ENCODE results near the gene AFDN. TPM values are rescaled to one million over a fixed set of nuclear protein-coding genes. Genes with fewer than 3 reads are reported as not detected.
A peak's percentile ranks its signal among the peaks of the same experiment; 100 is the strongest.

AFDN gene
- total RNA-seq, 1 experiment from 2014 or later: 107 TPM

DNA sequence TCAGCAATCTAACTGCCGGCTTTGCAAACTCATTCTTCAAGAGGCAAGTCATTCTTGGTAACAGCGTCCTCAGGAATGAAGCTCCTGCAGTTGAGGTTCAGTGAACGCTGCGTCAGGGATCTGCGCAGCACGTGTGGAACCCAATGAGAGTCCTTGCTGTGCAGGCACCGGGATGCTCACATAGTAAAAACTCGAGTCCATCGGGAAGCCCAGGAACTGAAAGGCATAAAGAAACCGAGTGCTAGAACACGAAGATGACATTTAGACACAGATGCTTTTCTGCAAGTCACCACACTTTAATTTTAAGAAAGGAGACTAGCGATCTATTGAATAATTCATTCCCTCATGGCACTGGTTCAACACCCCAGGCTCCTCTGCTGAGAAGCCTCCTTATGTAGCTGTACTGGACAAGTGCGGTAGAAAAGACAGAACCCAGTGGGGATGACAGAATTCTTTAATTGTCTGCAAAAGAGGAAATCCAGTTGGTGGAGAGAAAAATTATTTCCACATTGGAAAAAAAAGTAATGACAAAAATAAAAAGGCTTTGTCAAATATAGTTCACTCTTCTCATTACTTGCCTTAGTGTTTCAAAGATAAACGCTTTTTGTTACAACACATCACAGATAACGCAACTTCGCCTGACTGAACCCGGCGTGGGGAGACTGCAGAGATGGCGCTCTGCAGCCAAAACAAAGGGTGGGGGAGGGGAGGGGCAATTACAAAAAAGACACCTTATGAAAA, 1.9 kb upstream of the AFDN start:
- peak; percentile 68 for DNase-seq (ENCODE audit: low spot score)
- POLR2A ChIA-PET (ENCODE audit: low non-redundant PET): no interaction called here
- Histone ChIP-seq H3K9me3 (ENCODE audit: low read depth, low read length, poor library complexity, severe bottlenecking) (no peaks in the 10 kb centered on the region), H3K4me1 (ENCODE audit: insufficient read depth, low read length, poor library complexity, severe bottlenecking) (peaks cover 24% of the 10 kb centered on the region), H3K36me3 (ENCODE audit: insufficient read depth, low read length, poor library complexity, severe bottlenecking) (no peaks in the 10 kb centered on the region), H3K27me3 (replicated peaks; ENCODE audit: insufficient read depth, low read depth, low read length, poor library complexity) (no peaks in the 10 kb centered on the region), H3K4me3 (ENCODE audit: low read depth, low read length, poor library complexity, severe bottlenecking) (peak overlapping the region; percentile 97), H3K27ac (ENCODE audit: low read depth, low read length, poor library complexity, severe bottlenecking) (peak overlapping the region; percentile 25)
- BruUV-seq (replicated peaks): no TSS peak
- intact Hi-C loops (cut with micrococcal nuclease; ENCODE audit: unreplicated experiment): loop anchor here (5.0 kb wide), 1 partner anchor 73 kb away; no protein-coding TSS in a partner anchor
- CTCF ChIA-PET: no interaction called here
- TF ChIP-seq EZH2 (IDR thresholded peaks at IDR 0.05; ENCODE audit: borderline replicate concordance, low read depth, low read length, poor library complexity, severe bottlenecking): no peak
- TF ChIP-seq, protein P1, sequence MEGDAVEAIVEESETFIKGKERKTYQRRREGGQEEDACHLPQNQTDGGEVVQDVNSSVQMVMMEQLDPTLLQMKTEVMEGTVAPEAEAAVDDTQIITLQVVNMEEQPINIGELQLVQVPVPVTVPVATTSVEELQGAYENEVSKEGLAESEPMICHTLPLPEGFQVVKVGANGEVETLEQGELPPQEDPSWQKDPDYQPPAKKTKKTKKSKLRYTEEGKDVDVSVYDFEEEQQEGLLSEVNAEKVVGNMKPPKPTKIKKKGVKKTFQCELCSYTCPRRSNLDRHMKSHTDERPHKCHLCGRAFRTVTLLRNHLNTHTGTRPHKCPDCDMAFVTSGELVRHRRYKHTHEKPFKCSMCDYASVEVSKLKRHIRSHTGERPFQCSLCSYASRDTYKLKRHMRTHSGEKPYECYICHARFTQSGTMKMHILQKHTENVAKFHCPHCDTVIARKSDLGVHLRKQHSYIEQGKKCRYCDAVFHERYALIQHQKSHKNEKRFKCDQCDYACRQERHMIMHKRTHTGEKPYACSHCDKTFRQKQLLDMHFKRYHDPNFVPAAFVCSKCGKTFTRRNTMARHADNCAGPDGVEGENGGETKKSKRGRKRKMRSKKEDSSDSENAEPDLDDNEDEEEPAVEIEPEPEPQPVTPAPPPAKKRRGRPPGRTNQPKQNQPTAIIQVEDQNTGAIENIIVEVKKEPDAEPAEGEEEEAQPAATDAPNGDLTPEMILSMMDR (conservative IDR thresholded peaks at IDR 0.05; ENCODE audit: low read depth, low read length): no peak

DNA sequence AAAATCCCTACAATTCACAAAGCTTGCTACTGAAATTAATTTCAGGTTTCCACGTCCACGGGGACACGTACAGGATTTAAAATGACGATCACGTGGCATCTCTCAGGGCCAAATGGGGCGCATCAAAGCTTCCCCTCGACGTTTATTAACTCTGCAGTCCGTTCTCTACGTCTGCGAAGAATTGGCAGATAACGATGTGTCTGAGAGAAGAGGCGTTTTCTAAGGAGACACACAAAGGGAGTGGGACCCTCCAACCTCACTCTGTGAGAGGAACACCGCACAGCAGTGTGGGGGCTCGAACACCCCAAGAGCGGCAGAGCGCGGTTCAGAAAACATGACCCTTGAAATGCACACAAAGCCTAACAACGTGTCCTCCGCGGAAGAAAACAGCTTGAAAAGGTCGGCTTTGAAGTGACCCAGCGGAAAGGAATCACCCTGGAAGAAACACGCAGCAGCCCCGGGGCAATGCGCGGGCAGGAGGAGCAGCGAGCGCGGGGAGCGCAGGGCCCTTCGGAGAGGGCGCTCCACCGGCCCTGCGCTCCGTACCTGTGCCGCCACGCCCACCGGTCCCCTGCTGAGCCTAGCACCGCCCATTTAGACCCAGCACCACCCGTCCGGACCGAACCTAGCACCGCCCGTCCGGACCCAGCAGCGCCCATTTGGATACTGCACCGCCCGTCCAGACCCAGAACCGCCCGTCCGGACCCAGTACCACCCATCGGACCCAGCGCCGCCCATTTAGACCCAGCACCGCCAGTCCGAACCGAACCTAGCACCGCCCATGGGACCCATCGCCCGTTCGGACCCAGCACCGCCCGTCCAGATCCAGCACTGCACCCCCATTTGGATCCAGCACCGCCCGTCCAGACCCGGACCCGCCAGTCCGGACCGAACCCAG, 1.1 kb upstream of the AFDN start:
- intact Hi-C loops (cut with micrococcal nuclease; ENCODE audit: unreplicated experiment): loop anchor here (5.0 kb wide), 1 partner anchor 72 kb away; no protein-coding TSS in a partner anchor

DNA sequence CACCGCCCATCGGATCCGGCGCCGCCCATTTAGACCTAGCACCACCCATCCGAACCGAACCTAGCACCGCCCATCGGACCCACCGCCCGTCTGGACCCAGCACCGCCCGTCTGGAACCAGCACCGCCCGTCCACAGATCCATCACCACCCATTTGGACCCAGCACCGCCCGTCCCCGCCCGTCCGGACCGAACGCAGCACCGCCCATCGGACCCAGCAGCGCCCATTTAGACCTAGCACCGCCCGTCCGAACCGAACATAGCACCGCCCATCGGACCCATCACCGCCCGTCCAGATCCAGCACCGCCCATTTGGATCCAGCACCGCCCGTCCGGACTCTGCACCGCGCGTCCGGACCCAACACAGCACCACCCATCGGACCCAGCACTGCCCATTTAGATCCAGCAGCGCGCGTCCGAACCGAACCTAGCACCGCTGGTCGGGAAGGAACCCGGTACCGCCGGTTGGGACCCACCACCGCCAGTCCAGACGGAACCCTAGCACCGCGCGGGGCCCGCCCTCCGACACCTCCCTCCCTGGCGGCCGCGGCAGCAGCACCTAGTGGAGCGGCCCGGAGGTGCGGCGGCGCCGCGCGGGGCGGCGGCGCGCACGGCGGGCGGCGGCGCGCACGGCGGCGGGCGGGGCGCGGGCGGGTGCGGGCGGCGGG, 348 bp upstream of the AFDN start:
- H3K27ac ChIP-seq (ENCODE audit: low read depth, low read length, poor library complexity, severe bottlenecking): peak overlapping the region; percentile 53
- ChIA-PET CTCF (no interaction called here), POLR2A (ENCODE audit: low non-redundant PET) (no interaction called here)
- no peaks in the 10 kb centered on the region for H3K9me3 ChIP-seq (ENCODE audit: low read depth, low read length, poor library complexity, severe bottlenecking)
- intact Hi-C loops (cut with micrococcal nuclease; ENCODE audit: unreplicated experiment): loop anchor here (5.0 kb wide), 1 partner anchor 71 kb away; no protein-coding TSS in a partner anchor
- peak; percentile 80 for DNase-seq (ENCODE audit: low spot score)
- no peaks in the 10 kb centered on the region for H3K27me3 ChIP-seq (replicated peaks; ENCODE audit: insufficient read depth, low read depth, low read length, poor library complexity)
- TF ChIP-seq, protein P1 (conservative IDR thresholded peaks at IDR 0.05; ENCODE audit: low read depth, low read length): peak; percentile 43
- no peak for TF ChIP-seq EZH2 (IDR thresholded peaks at IDR 0.05; ENCODE audit: borderline replicate concordance, low read depth, low read length, poor library complexity, severe bottlenecking)
- H3K4me3 ChIP-seq (ENCODE audit: low read depth, low read length, poor library complexity, severe bottlenecking): peak overlapping the region; percentile 97
- H3K4me1 ChIP-seq (ENCODE audit: insufficient read depth, low read length, poor library complexity, severe bottlenecking): peaks cover 28% of the 10 kb centered on the region
- no peaks in the 10 kb centered on the region for H3K36me3 ChIP-seq (ENCODE audit: insufficient read depth, low read length, poor library complexity, severe bottlenecking)
- BruUV-seq (replicated peaks): no TSS peak

More for the DNA sequence above, 1.1 kb upstream of the AFDN start:
- peak overlapping the region; percentile 97 for H3K4me3 ChIP-seq (ENCODE audit: low read depth, low read length, poor library complexity, severe bottlenecking)
- no TSS peak for BruUV-seq (replicated peaks)
- POLR2A ChIA-PET (ENCODE audit: low non-redundant PET): no interaction called here
- TF ChIP-seq, protein P1 (conservative IDR thresholded peaks at IDR 0.05; ENCODE audit: low read depth, low read length): no peak
- TF ChIP-seq EZH2 (IDR thresholded peaks at IDR 0.05; ENCODE audit: borderline replicate concordance, low read depth, low read length, poor library complexity, severe bottlenecking): no peak
- DNase-seq (ENCODE audit: low spot score): peak; percentile 70
- peaks cover 28% of the 10 kb centered on the region for H3K4me1 ChIP-seq (ENCODE audit: insufficient read depth, low read length, poor library complexity, severe bottlenecking)
- no peaks in the 10 kb centered on the region for H3K9me3 ChIP-seq (ENCODE audit: low read depth, low read length, poor library complexity, severe bottlenecking)
- no peaks in the 10 kb centered on the region for H3K27me3 ChIP-seq (replicated peaks; ENCODE audit: insufficient read depth, low read depth, low read length, poor library complexity)
- CTCF ChIA-PET: no interaction called here
- H3K27ac ChIP-seq (ENCODE audit: low read depth, low read length, poor library complexity, severe bottlenecking): no peak overlapping the region
- H3K36me3 ChIP-seq (ENCODE audit: insufficient read depth, low read length, poor library complexity, severe bottlenecking): no peaks in the 10 kb centered on the region
